HEK293 (cell line): Measurements from ENCODE around the gene CHRM5.

Experiments
- GLI2 ChIP-seq: fragments of 450-650 bp; formaldehyde crosslinking; IDR thresholded peaks from 2 replicates; pipeline ENCODE4; 2017; ENCODE audit warnings: missing biosample characterization, missing genetic modification characterization, low read depth, borderline replicate concordance
- ZBTB21 ChIP-seq: fragments of 450-650 bp; formaldehyde crosslinking; IDR thresholded peaks from 2 replicates; pipeline ENCODE4 v1.5.1; 2017; ENCODE audit warnings: missing biosample characterization, missing genetic modification characterization
- ZNF140 ChIP-seq: fragments of 450-650 bp; formaldehyde crosslinking; IDR thresholded peaks from 2 replicates; pipeline ENCODE4 v1.5.1; 2016; ENCODE audit warnings: missing biosample characterization, missing genetic modification characterization
- ZNF214 ChIP-seq: fragments of 450-650 bp; formaldehyde crosslinking; IDR thresholded peaks from 2 replicates; pipeline ENCODE4 v1.5.1; 2017; ENCODE audit warnings: missing biosample characterization, mild to moderate bottlenecking, missing genetic modification characterization, borderline replicate concordance
- ZNF26 ChIP-seq: fragments of 450-650 bp; formaldehyde crosslinking; IDR thresholded peaks from 2 replicates; pipeline ENCODE4 v1.5.1; 2016; ENCODE audit warnings: missing biosample characterization, missing genetic modification characterization

CHRM5 gene

GRCh38 chr15:34116620-34117019, 148.3 kb downstream of the CHRM5 start (continued):
- TF ChIP-seq GLI2 (no peak), ZNF214 (no peak), ZNF140 (tag by site-specific recombination) (no peak), ZNF26 (no peak), ZBTB21 (tag by site-specific recombination) (no peak)
- TF ChIP-seq, all 188 proteins: peak for 0
